DOHH2 (cell line): ENCODE measurements around the gene ASTN1.
"Not testable (repeated sequence)": the region's sequence is repeated elsewhere in the genome, so short reads cannot be mapped to it uniquely, and the experiment has no call there.

Source experiments
- H3F3A ChIP-seq: fragments of 200-600 bp; sonication (generic), shearing (Covaris generic); 2 replicates; pipeline ENCODE4 v1.6.0; 2016; ENCODE audit warnings: antibody characterized with exemption, mild to moderate bottlenecking; ENCODE audit not compliant: control insufficient read depth, insufficient read depth
- H3K27ac ChIP-seq: fragments of 200-600 bp; sonication (generic); 2 replicates; pipeline ENCODE4 v1.5.1; 2014; ENCODE audit warnings: low read depth, mild to moderate bottlenecking, low read length, moderate library complexity
- H3K27me3 ChIP-seq: fragments of 200-600 bp; sonication (generic); 2 replicates; pipeline ENCODE4 v1.6.1; 2014; ENCODE audit warnings: mild to moderate bottlenecking, low read length, mixed read lengths; ENCODE audit not compliant: control insufficient read depth
- H3K36me3 ChIP-seq: fragments of 200-600 bp; sonication (generic); 2 replicates; pipeline ENCODE4 v1.6.1; 2014; ENCODE audit warnings: mild to moderate bottlenecking, low read length, moderate library complexity, mixed read lengths; ENCODE audit not compliant: control insufficient read depth
- H3K4me1 ChIP-seq: fragments of 200-600 bp; sonication (generic); 2 replicates; pipeline ENCODE4 v1.6.1; 2014; ENCODE audit warnings: mild to moderate bottlenecking, low read length, mixed read lengths; ENCODE audit not compliant: control insufficient read depth
- H3K4me2 ChIP-seq: fragments of 200-600 bp; sonication (generic); 2 replicates; pipeline ENCODE4 v1.6.0; 2014; ENCODE audit warnings: mild to moderate bottlenecking, low read length, moderate library complexity
- H3K4me3 ChIP-seq: fragments of 200-600 bp; sonication (generic); 2 replicates; pipeline ENCODE4 v1.5.1; 2014; ENCODE audit warnings: mild to moderate bottlenecking, low read length, mixed read lengths
- H3K79me2 ChIP-seq: fragments of 200-600 bp; sonication (generic); 2 replicates; pipeline ENCODE4 v1.6.1; 2014; ENCODE audit warnings: mild to moderate bottlenecking, low read length, mixed read lengths; ENCODE audit not compliant: control insufficient read depth
- H3K9me2 ChIP-seq: fragments of 200-600 bp; sonication (generic); replicated peaks from 2 replicates; pipeline ENCODE4 v1.6.1; 2014; ENCODE audit warnings: mild to moderate bottlenecking, low read length, mixed read lengths; ENCODE audit not compliant: control insufficient read depth
- H3K9me3 ChIP-seq: fragments of 200-600 bp; sonication (generic); 2 replicates; pipeline ENCODE4 v1.6.1; 2014; ENCODE audit warnings: antibody characterized with exemption, low read length, mixed read lengths; ENCODE audit not compliant: control insufficient read depth, insufficient read depth
- H4K20me1 ChIP-seq: fragments of 200-600 bp; sonication (generic); 2 replicates; pipeline ENCODE4 v1.6.0; 2014; ENCODE audit warnings: low read depth, mild to moderate bottlenecking, antibody characterized with exemption, low read length, moderate library complexity; ENCODE audit not compliant: control insufficient read depth, insufficient read depth
- CTCF ChIP-seq: fragments of 200-600 bp; sonication (generic); IDR thresholded peaks from one replicate; pipeline ENCODE4 v1.5.1; 2014; ENCODE audit warnings: antibody characterized with exemption, mild to moderate bottlenecking, low read depth, low read length; ENCODE audit not compliant: poor library complexity, severe bottlenecking
- EZH2phosphoT487 ChIP-seq: fragments of 200-600 bp; sonication (generic); IDR thresholded peaks from 2 replicates; pipeline ENCODE4 v1.6.1; 2017; ENCODE audit warnings: borderline replicate concordance, mild to moderate bottlenecking, antibody characterized with exemption, low read length, moderate library complexity, mixed read lengths

Gene ASTN1

GRCh38 chr1:177077734-177078499 lies 86.6 kb downstream of the ASTN1 start:
- H3K27me3 ChIP-seq = no peaks in the 10 kb centered on the region
- H3K9me2 ChIP-seq = no peaks in the 10 kb centered on the region
- H3K9me3 ChIP-seq = no peaks in the 10 kb centered on the region
- H3K4me3 ChIP-seq = no peak overlapping the region
- no peaks in the 10 kb centered on the region for H3F3A ChIP-seq
- no peaks in the 10 kb centered on the region for H3K4me1 ChIP-seq
- no peaks in the 10 kb centered on the region for H3K36me3 ChIP-seq
- no peaks in the 10 kb centered on the region for H3K79me2 ChIP-seq
- no peak overlapping the region for H3K27ac ChIP-seq
- no peaks in the 10 kb centered on the region for H4K20me1 ChIP-seq
- no peak overlapping the region for H3K4me2 ChIP-seq
- TF ChIP-seq EZH2phosphoT487 = no peak
- no peak for TF ChIP-seq CTCF

- H3K27me3 ChIP-seq = no peaks in the 10 kb centered on the region
- H3K79me2 ChIP-seq = no peaks in the 10 kb centered on the region
- H3K4me2 ChIP-seq = no peak overlapping the region
- H3K9me3 ChIP-seq = no peaks in the 10 kb centered on the region
- H3K4me1 ChIP-seq = no peaks in the 10 kb centered on the region
- no peaks in the 10 kb centered on the region for H3K9me2 ChIP-seq
- H3F3A ChIP-seq = no peaks in the 10 kb centered on the region
- H3K36me3 ChIP-seq = no peaks in the 10 kb centered on the region
- H4K20me1 ChIP-seq = no peaks in the 10 kb centered on the region
- no peak overlapping the region for H3K27ac ChIP-seq
- TF ChIP-seq EZH2phosphoT487 (no peak), CTCF (no peak)
- H3K4me3 ChIP-seq = no peak overlapping the region
Observed at GRCh38 chr1:177077006-177077405, 87.5 kb downstream of the ASTN1 start.

- not testable (repeated sequence) for H3K4me1 ChIP-seq, H3K79me2 ChIP-seq, H3K4me3 ChIP-seq, H3K36me3 ChIP-seq, H3K9me3 ChIP-seq, H4K20me1 ChIP-seq, H3K4me2 ChIP-seq, H3K27ac ChIP-seq, H3K9me2 ChIP-seq, H3K27me3 ChIP-seq, H3F3A ChIP-seq
Observed at GRCh38 chr1:177074811-177075210, 89.7 kb downstream of the ASTN1 start.

- no peak for TF ChIP-seq EZH2phosphoT487
- TF ChIP-seq CTCF = no peak
- no peak overlapping the region for H3K4me2 ChIP-seq
- H3K4me1 ChIP-seq = no peaks in the 10 kb centered on the region
- H3K4me3 ChIP-seq = no peak overlapping the region
- no peaks in the 10 kb centered on the region for H3K27me3 ChIP-seq
- H3K79me2 ChIP-seq = no peaks in the 10 kb centered on the region
- no peak overlapping the region for H3K27ac ChIP-seq
- H3K9me3 ChIP-seq = no peaks in the 10 kb centered on the region
- no peaks in the 10 kb centered on the region for H3K9me2 ChIP-seq
- H3F3A ChIP-seq = no peaks in the 10 kb centered on the region
- H3K36me3 ChIP-seq = no peaks in the 10 kb centered on the region
- no peaks in the 10 kb centered on the region for H4K20me1 ChIP-seq
Observed at GRCh38 chr1:177069490-177069889, 95.0 kb downstream of the ASTN1 start.
